ENCODE data around the gene LCE3A.
"Not testable (repeated sequence)": the region's sequence is repeated elsewhere in the genome, so short reads cannot be mapped to it uniquely, and the experiment has no call there.

LCE3A gene

GRCh38 chr1:152622803-152623202 lies at the start of gene LCE3A:
Gene LCE3A (minus strand): TSS chr1:152623103. CDS start chr1:152623103, 0 bp downstream.
- DNase-seq: peak; percentile 32

- no peak for DNase-seq
Measured at GRCh38 chr1:152667648-152668047, 44.7 kb upstream of the LCE3A start.

- not testable (repeated sequence) for DNase-seq
Measured at GRCh38 chr1:152666171-152666570, 43.3 kb upstream of the LCE3A start.

GRCh38 chr1:152663098-152663497 lies 40.2 kb upstream of the LCE3A start, which contains the start of gene LCE2D:
Gene LCE2D (plus strand): TSS chr1:152663380. CDS start chr1:152664106, 726 bp downstream.
- no peak for DNase-seq

- DNase-seq: no peak
Measured at GRCh38 chr1:152658649-152659048, 35.7 kb upstream of the LCE3A start.

- no peak for DNase-seq
Measured at GRCh38 chr1:152657677-152658076, 34.8 kb upstream of the LCE3A start.

GRCh38 chr1:152656459-152656858 lies 33.6 kb upstream of the LCE3A start:
- DNase-seq: no peak

- peak; percentile 40 for DNase-seq
Measured at GRCh38 chr1:152654110-152654509, 31.2 kb upstream of the LCE3A start.

GRCh38 chr1:152646656-152647055 lies 23.8 kb upstream of the LCE3A start:
- no peak for DNase-seq

GRCh38 chr1:152645146-152645545 lies 22.2 kb upstream of the LCE3A start:
- DNase-seq: no peak

GRCh38 chr1:152643945-152644344 lies 21.0 kb upstream of the LCE3A start:
- DNase-seq: no peak

- no peak for DNase-seq
Measured at GRCh38 chr1:152640351-152640750, 17.4 kb upstream of the LCE3A start.

- no peak for DNase-seq
Measured at GRCh38 chr1:152630596-152630995, 7.7 kb upstream of the LCE3A start.

GRCh38 chr1:152626744-152627143 lies 3.8 kb upstream of the LCE3A start:
- no peak for DNase-seq

- no peak for DNase-seq
Measured at GRCh38 chr1:152623203-152623844, 421 bp upstream of the LCE3A start.

GRCh38 chr1:152621993-152622392 lies 910 bp downstream of the LCE3A start:
- DNase-seq: no peak

GRCh38 chr1:152613511-152613910 lies 9.4 kb downstream of the LCE3A start, which contains the start of gene LCE3B:
Gene LCE3B (plus strand): TSS chr1:152613811. CDS start chr1:152613811, 0 bp downstream.
- no peak for DNase-seq

GRCh38 chr1:152599934-152600333 lies 23.0 kb downstream of the LCE3A start, which contains the start of gene LCE3C:
Gene LCE3C (plus strand): TSS chr1:152600234. CDS start chr1:152600732, 498 bp downstream.
- no peak for DNase-seq

- no peak for DNase-seq
Measured at GRCh38 chr1:152596986-152597385, 25.9 kb downstream of the LCE3A start.

GRCh38 chr1:152585586-152585985 lies 37.3 kb downstream of the LCE3A start:
- no peak for DNase-seq

- DNase-seq: no peak
Measured at GRCh38 chr1:152582647-152583046, 40.3 kb downstream of the LCE3A start.

GRCh38 chr1:152580433-152580832 lies 42.5 kb downstream of the LCE3A start, which contains the start of gene LCE3D:
Gene LCE3D (minus strand): TSS chr1:152580516. CDS start chr1:152579936, 580 bp downstream.
- DNase-seq: no peak

GRCh38 chr1:152579526-152579925 lies 43.4 kb downstream of the LCE3A start:
- not testable (repeated sequence) for DNase-seq

- DNase-seq: no peak
Measured at GRCh38 chr1:152577168-152577567, 45.7 kb downstream of the LCE3A start.
